Endodermal cell (in vitro differentiated cells): ENCODE data around the gene RAB20. TPM values are rescaled to one million over a fixed set of nuclear protein-coding genes. Genes with fewer than 3 reads are reported as not detected.

Experiments
- DNase-seq: peaks from one replicate; pipeline ENCODE4 v3.0.0-alpha.2; 2017
- H3K27ac ChIP-seq: 2 replicates; pipeline ENCODE4 v1.5.1; 2013; ENCODE audit warnings: mild to moderate bottlenecking, low read depth, low read length, moderate library complexity
- H3K27me3 ChIP-seq: 2 replicates; pipeline ENCODE4 v1.6.1; 2013; ENCODE audit warnings: mild to moderate bottlenecking, low read length, moderate library complexity; ENCODE audit not compliant: insufficient read depth, control insufficient read depth, poor library complexity, severe bottlenecking
- H3K36me3 ChIP-seq: 2 replicates; pipeline ENCODE4 v1.7.0; 2013; ENCODE audit warnings: mild to moderate bottlenecking, low read length, moderate library complexity; ENCODE audit not compliant: control insufficient read depth, insufficient read depth
- H3K4me1 ChIP-seq: one replicate; pipeline ENCODE4 v1.7.0; 2013; ENCODE audit warnings: low read length; ENCODE audit not compliant: control insufficient read depth, insufficient read depth
- H3K4me3 ChIP-seq: 2 replicates; pipeline ENCODE4 v1.5.1; 2013; ENCODE audit warnings: mild to moderate bottlenecking, low read length, moderate library complexity
- H3K9ac ChIP-seq: 2 replicates; pipeline ENCODE4 v1.6.1; 2013; ENCODE audit warnings: mild to moderate bottlenecking, low read length, moderate library complexity; ENCODE audit not compliant: poor library complexity, severe bottlenecking; ENCODE audit errors: extremely low read depth
- H3K9me3 ChIP-seq: 2 replicates; pipeline ENCODE4 v1.6.1; 2013; ENCODE audit warnings: mild to moderate bottlenecking, low read length, moderate library complexity; ENCODE audit not compliant: control insufficient read depth
- H3K27ac Mint-ChIP-seq: 2 replicates; pipeline ENCODE4 v1.8.0; 2020; ENCODE audit warnings: mixed read lengths
- H3K27me3 Mint-ChIP-seq: 2 replicates; pipeline ENCODE4 v1.8.0; 2021; ENCODE audit warnings: mild to moderate bottlenecking, mixed read lengths; ENCODE audit not compliant: insufficient read depth
- H3K36me3 Mint-ChIP-seq: 2 replicates; pipeline ENCODE4 v1.8.0; 2020; ENCODE audit warnings: low read depth, mixed read lengths
- H3K4me1 Mint-ChIP-seq: 2 replicates; pipeline ENCODE4 v1.8.0; 2020; ENCODE audit warnings: mixed read lengths
- H3K4me3 Mint-ChIP-seq: 2 replicates; pipeline ENCODE4 v1.8.0; 2020; ENCODE audit warnings: mild to moderate bottlenecking, moderate library complexity, mixed read lengths
- H3K9me3 Mint-ChIP-seq: 2 replicates; pipeline ENCODE4 v1.8.0; 2020; ENCODE audit warnings: mild to moderate bottlenecking, mixed read lengths
- CTCF ChIP-seq: fragments of 200-600 bp; sonication (generic); conservative IDR thresholded peaks from 2 replicates; pipeline ENCODE4 v1.5.0; 2021; ENCODE audit warnings: antibody characterized with exemption, mild to moderate bottlenecking
- WGBS, 2 experiments: methylation state at CpG; one replicate each; pipeline versions ENCODE4 v1.1.5 to v1.1.7; 2013; ENCODE audit warnings: missing lambda C conversion rate in 2 of 2, mixed read lengths in 1 of 2; ENCODE audit not compliant: insufficient coverage in 1 of 2, insufficient read length in 1 of 2; 5-methylcytosine and 5-hydroxymethylcytosine counted together
- total RNA-seq, 2 donors: library from RNA; stranded (reverse); fragmentation: NEBNext Ultra II Directional in 1 of 2; extraction: Animal tissue kit (Norgen Biotek cat#: 25700) in 1 of 2; gene quantifications; 2 replicates in 1 of 2; 3 replicates in 1 of 2; pipeline ENCODE4 v1.2.1, GENCODE V29; 2021

The RAB20 gene
- total RNA-seq, 2 donors from 2014 or later, result 12.6 to 14.2 TPM

DNA sequence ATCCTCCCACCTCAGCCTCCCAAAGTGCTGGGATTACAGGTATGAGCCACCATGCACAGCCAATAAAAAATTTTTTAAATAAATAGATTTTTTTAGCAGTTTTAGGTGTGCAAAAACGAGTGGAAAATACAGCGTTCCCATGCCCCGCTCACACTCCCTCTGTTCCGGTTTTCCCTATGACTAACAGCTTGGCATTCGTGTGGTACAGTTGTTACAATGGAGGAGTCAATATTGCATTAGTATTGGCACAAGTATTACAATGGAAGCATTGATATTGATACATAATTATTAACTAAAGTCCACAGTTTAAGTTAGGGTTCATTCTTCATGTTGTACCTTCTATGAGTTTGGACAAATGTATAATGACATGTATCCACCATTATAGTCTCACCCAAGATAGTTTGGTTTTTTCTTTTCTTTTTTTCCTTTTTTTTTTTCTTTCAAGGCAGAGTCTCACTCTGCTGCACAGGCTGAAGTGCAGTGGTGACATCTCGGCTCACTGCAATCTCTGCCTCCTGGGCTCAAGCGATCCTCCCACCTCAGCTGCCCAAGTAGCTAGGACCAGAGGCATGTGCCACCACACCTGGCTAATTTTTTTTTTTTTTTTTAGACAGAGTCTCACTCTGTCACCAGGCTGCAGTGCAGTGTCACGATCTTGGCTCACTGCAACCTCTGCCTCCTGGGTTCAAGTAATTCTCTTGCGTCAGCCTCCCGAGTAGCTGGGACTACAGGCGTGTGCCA is 15.4 kb upstream of the RAB20 start:
- no peak overlapping the region for H3K27ac ChIP-seq
- H3K4me3 ChIP-seq, result no peak overlapping the region
- H3K9me3 ChIP-seq, result no peaks in the 10 kb centered on the region
- no peaks in the 10 kb centered on the region for H3K27me3 ChIP-seq
- no peaks in the 10 kb centered on the region for H3K36me3 Mint-ChIP-seq
- H3K27me3 Mint-ChIP-seq, result no peaks in the 10 kb centered on the region
- H3K9ac ChIP-seq, result no peak overlapping the region
- TF ChIP-seq CTCF, result no peak
- H3K27ac Mint-ChIP-seq, result no peak overlapping the region
- no peak overlapping the region for H3K4me3 Mint-ChIP-seq
- no peaks in the 10 kb centered on the region for H3K36me3 ChIP-seq
- H3K9me3 Mint-ChIP-seq, result no peaks in the 10 kb centered on the region
- DNase-seq, result peak; percentile 12
- H3K4me1 ChIP-seq, result peaks cover 10% of the 10 kb centered on the region
- peaks cover 20% of the 10 kb centered on the region for H3K4me1 Mint-ChIP-seq
- 91 to 94% methylated on average over 10 to 11 of the region's 11 CpGs for WGBS, 2 experiments

DNA sequence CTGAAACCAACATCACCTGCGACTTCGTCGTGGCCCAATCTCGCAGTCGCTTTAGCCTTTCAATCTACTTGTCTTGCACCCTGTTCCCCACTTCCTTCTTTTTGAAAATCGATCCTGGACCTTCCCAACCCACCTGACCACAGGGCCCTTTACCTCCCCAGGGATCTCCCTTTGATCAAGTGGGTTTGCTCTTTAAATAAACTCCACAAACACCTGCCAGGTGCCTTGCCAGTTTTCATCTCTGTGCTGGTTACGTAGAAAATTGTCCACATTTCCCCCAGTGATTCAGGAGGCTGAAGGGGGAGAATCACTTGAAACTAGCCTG is 14.5 kb upstream of the RAB20 start:
- Mint-ChIP-seq H3K27me3 (no peaks in the 10 kb centered on the region), H3K36me3 (no peaks in the 10 kb centered on the region), H3K9me3 (no peaks in the 10 kb centered on the region), H3K27ac (peak overlapping the region; percentile 73), H3K4me3 (no peak overlapping the region), H3K4me1 (peaks cover 23% of the 10 kb centered on the region)
- H3K4me1 ChIP-seq, result peaks cover 14% of the 10 kb centered on the region
- WGBS, 2 experiments, result 88 to 92% methylated on average over 6 to 7 of the region's 7 CpGs
- H3K27ac ChIP-seq, result no peak overlapping the region
- TF ChIP-seq CTCF, result no peak
- no peak for DNase-seq
- no peaks in the 10 kb centered on the region for H3K36me3 ChIP-seq
- H3K9me3 ChIP-seq, result no peaks in the 10 kb centered on the region
- H3K9ac ChIP-seq, result no peak overlapping the region
- no peak overlapping the region for H3K4me3 ChIP-seq
- H3K27me3 ChIP-seq, result no peaks in the 10 kb centered on the region

GRCh38 chr13:110575322-110576069 is 14.0 kb upstream of the RAB20 start:
- Histone ChIP-seq H3K4me1 (peaks cover 14% of the 10 kb centered on the region), H3K27me3 (no peaks in the 10 kb centered on the region), H3K9me3 (no peaks in the 10 kb centered on the region), H3K4me3 (no peak overlapping the region), H3K9ac (no peak overlapping the region), H3K36me3 (no peaks in the 10 kb centered on the region), H3K27ac (no peak overlapping the region)
- 51 to 56% methylated on average over 5 to 15 of the region's 15 CpGs for WGBS, 2 experiments
- H3K4me3 Mint-ChIP-seq, result peak overlapping the region; percentile 14
- DNase-seq, result peak; percentile 89
- no peaks in the 10 kb centered on the region for H3K27me3 Mint-ChIP-seq
- peak overlapping the region; percentile 73 for H3K27ac Mint-ChIP-seq
- TF ChIP-seq CTCF, result peak; percentile 40
- H3K4me1 Mint-ChIP-seq, result peaks cover 23% of the 10 kb centered on the region
- no peaks in the 10 kb centered on the region for H3K9me3 Mint-ChIP-seq
- H3K36me3 Mint-ChIP-seq, result no peaks in the 10 kb centered on the region
